GM12892 (cell line): Measurements from ENCODE around the gene CMIP.

ENCODE experiments used
- POLR2A ChIP-seq: IDR thresholded peaks from 2 replicates; pipeline ENCODE4 v1.6.1; 2011; ENCODE audit warnings: low read depth, low read length, control low read depth
- POLR2AphosphoS5 ChIP-seq: IDR thresholded peaks from 2 replicates; pipeline ENCODE4 v1.6.1; 2011; ENCODE audit warnings: low read depth, low read length, control low read depth

GRCh38 chr16:81545470-81546250, 101.1 kb downstream of the CMIP start:
- TF ChIP-seq POLR2A (no peak), POLR2AphosphoS5 (no peak)
